CD14-positive monocyte (primary cell): ENCODE data around the gene RASD2. TPM values are rescaled to one million over a fixed set of nuclear protein-coding genes. Genes with fewer than 3 reads are reported as not detected.

Experiments
- DNase-seq, 3 donors: peaks; one replicate each; pipeline ENCODE4 v3.0.0-alpha.2; 2011 to 2022
- H2AFZ ChIP-seq: 2 replicates; pipeline ENCODE4 v1.6.0; 2012; ENCODE audit warnings: mild to moderate bottlenecking, low read depth, low read length, inconsistent platforms; ENCODE audit not compliant: insufficient read depth, poor library complexity, severe bottlenecking
- H3K27ac ChIP-seq, 2 donors: 1 replicate in 1 of 2; 2 replicates in 1 of 2; pipeline ENCODE4 v1.5.1; 2012 to 2013; ENCODE audit warnings: low read length in 2 of 2, control low read depth in 1 of 2, inconsistent platforms in 1 of 2, low read depth in 1 of 2, mild to moderate bottlenecking in 1 of 2
- H3K27me3 ChIP-seq, 2 donors: one replicate each; pipeline versions ENCODE4 v1.6.0 to v1.6.1; 2011 to 2013; ENCODE audit warnings: low read length in 2 of 2; ENCODE audit not compliant: control insufficient read depth in 2 of 2, insufficient read depth in 2 of 2
- H3K36me3 ChIP-seq, 2 donors: replicated peaks in 1 of 2; 1 replicate in 1 of 2; 2 replicates in 1 of 2; pipeline versions ENCODE4 v1.5.1 to v1.6.1; 2012 to 2013; ENCODE audit warnings: low read length in 2 of 2, control low read depth in 1 of 2, inconsistent platforms in 1 of 2, mild to moderate bottlenecking in 1 of 2; ENCODE audit not compliant: insufficient read depth in 2 of 2, control insufficient read depth in 1 of 2
- H3K4me1 ChIP-seq, 2 donors: 1 replicate in 1 of 2; 2 replicates in 1 of 2; pipeline versions ENCODE4 v1.5.1 to v1.6.1; 2012 to 2013; ENCODE audit warnings: low read length in 2 of 2, control low read depth in 1 of 2, inconsistent platforms in 1 of 2, mild to moderate bottlenecking in 1 of 2, moderate library complexity in 1 of 2; ENCODE audit not compliant: insufficient read depth in 2 of 2, control insufficient read depth in 1 of 2
- H3K4me2 ChIP-seq: replicated peaks from 2 replicates; pipeline ENCODE3; 2012; ENCODE audit warnings: low read length, moderate library complexity, mild to moderate bottlenecking; ENCODE audit not compliant: poor library complexity, severe bottlenecking; ENCODE audit errors: extremely low read depth
- H3K4me3 ChIP-seq, 3 experiments: fragments of 200-600 bp in 1 of 3; sonication (generic) in 1 of 3; replicated peaks in 1 of 3; 1 replicate in 2 of 3; 2 replicates in 1 of 3; pipeline ENCODE4 v1.5.1; 2011 to 2013; ENCODE audit warnings: low read length in 3 of 3, mild to moderate bottlenecking in 3 of 3, control low read depth in 2 of 3, low read depth in 2 of 3, inconsistent platforms in 1 of 3, moderate library complexity in 1 of 3
- H3K79me2 ChIP-seq: 2 replicates; pipeline ENCODE4 v1.6.0; 2012; ENCODE audit warnings: mild to moderate bottlenecking, control low read depth, inconsistent platforms, low read length, moderate library complexity; ENCODE audit not compliant: insufficient read depth
- H3K9ac ChIP-seq: 2 replicates; pipeline ENCODE4 v1.6.0; 2017; ENCODE audit warnings: low read length, mild to moderate bottlenecking; ENCODE audit not compliant: insufficient read depth, poor library complexity, severe bottlenecking
- H3K9me3 ChIP-seq, 2 donors: replicated peaks in 1 of 2; 1 replicate in 1 of 2; 2 replicates in 1 of 2; pipeline versions ENCODE4 v1.5.1 to v1.6.1; 2012 to 2013; ENCODE audit warnings: low read length in 2 of 2, control low read depth in 1 of 2; ENCODE audit not compliant: control insufficient read depth in 1 of 2, insufficient read depth in 1 of 2
- H4K20me1 ChIP-seq: 2 replicates; pipeline ENCODE4 v1.6.0; 2012; ENCODE audit warnings: mild to moderate bottlenecking, low read length, control low read depth, moderate library complexity; ENCODE audit not compliant: insufficient read depth
- H3K27ac Mint-ChIP-seq, 7 donors: one replicate each; pipeline ENCODE4 v1.8.0; 2020; ENCODE audit warnings: mild to moderate bottlenecking in 7 of 7, mixed read lengths in 7 of 7, moderate library complexity in 6 of 7, inconsistent platforms in 2 of 7
- H3K27me3 Mint-ChIP-seq, 3 donors: one replicate each; pipeline ENCODE4 v1.8.0; 2021 to 2022; ENCODE audit warnings: low read depth in 3 of 3, mild to moderate bottlenecking in 3 of 3, mixed read lengths in 3 of 3, moderate library complexity in 3 of 3, inconsistent platforms in 1 of 3
- H3K36me3 Mint-ChIP-seq, 2 donors: one replicate each; pipeline ENCODE4 v1.8.0; 2020; ENCODE audit warnings: mixed read lengths in 2 of 2, inconsistent platforms in 1 of 2, mild to moderate bottlenecking in 1 of 2
- H3K4me1 Mint-ChIP-seq: one replicate; pipeline ENCODE4 v1.8.0; 2020; ENCODE audit warnings: mild to moderate bottlenecking, mixed read lengths
- H3K4me3 Mint-ChIP-seq, 2 donors: one replicate each; pipeline ENCODE4 v1.8.0; 2020; ENCODE audit warnings: mild to moderate bottlenecking in 2 of 2, mixed read lengths in 2 of 2, moderate library complexity in 1 of 2
- H3K9me3 Mint-ChIP-seq, 7 donors: one replicate each; pipeline ENCODE4 v1.8.0; 2020 to 2022; ENCODE audit warnings: mixed read lengths in 7 of 7, mild to moderate bottlenecking in 6 of 7, moderate library complexity in 6 of 7, inconsistent platforms in 2 of 7
- CTCF ChIP-seq: fragments of 200-600 bp; IDR thresholded peaks from one replicate; pipeline ENCODE4 v1.8.0; 2022; ENCODE audit warnings: antibody characterized with exemption, mild to moderate bottlenecking
- WGBS: methylation state at CpG from one replicate; pipeline ENCODE4 v1.1.5; 2013; ENCODE audit warnings: missing lambda C conversion rate; ENCODE audit not compliant: insufficient coverage; 5-methylcytosine and 5-hydroxymethylcytosine counted together
- intact Hi-C, 2 donors: fragments of 100-400 bp; cut with micrococcal nuclease; formaldehyde crosslinking; loops; one replicate each; pipeline versions ENCODE4 v1.15.0 to v1.15.1; 2023
- polyA plus RNA-seq, 3 donors: library from polyadenylated mRNA; depleted of rRNA in 1 of 3; unstranded in 2 of 3; stranded (reverse) in 1 of 3; fragments of 300-500 nt in 2 of 3; fragments of >200 nt in 1 of 3; fragmentation: Illumina TruSeq in 2 of 3; gene quantifications; 1 replicate in 2 of 3; 2 replicates in 1 of 3; pipeline ENCODE4 v1.2.3, GENCODE V29; 2012 to 2021

RASD2 gene
- polyA plus RNA-seq, 3 donors, result 0.29 TPM; not detected in 2

GRCh38 chr22:35601013-35601580 lies 60.5 kb downstream of the RASD2 start:
- no peak for DNase-seq
- Mint-ChIP-seq H3K27ac (no peak overlapping the region), H3K4me3 (no peak overlapping the region), H3K9me3 (no peaks in the 10 kb centered on the region), H3K27me3 (peaks cover 9 to 10% (median 9%) of the 10 kb centered on the region in 3 donors), H3K36me3 (no peaks in the 10 kb centered on the region), H3K4me1 (peaks cover 29% of the 10 kb centered on the region)
- Histone ChIP-seq H3K9ac (no peak overlapping the region), H2AFZ (no peak overlapping the region), H3K36me3 (no peaks in the 10 kb centered on the region), H3K27ac (peak overlapping the region in 1 of 2 donors; percentile 87), H3K4me3 (no peak overlapping the region), H3K79me2 (no peaks in the 10 kb centered on the region), H3K4me1 (peaks cover 68 to 72% of the 10 kb centered on the region in 2 donors), H3K9me3 (no peaks in the 10 kb centered on the region), H4K20me1 (no peaks in the 10 kb centered on the region), H3K27me3 (no peaks in the 10 kb centered on the region), H3K4me2 (peak overlapping the region; percentile 48)
- intact Hi-C loops, result loop anchor here in 1 of 2 donors (5.0 kb wide), 1 partner anchor 249 kb away; no protein-coding TSS in a partner anchor
- TF ChIP-seq CTCF, result no peak
- 98% methylated on average over 4 of the region's 5 CpGs for WGBS

GRCh38 chr22:35601743-35602615 lies 61.3 kb downstream of the RASD2 start:
- H3K4me1 Mint-ChIP-seq, result peaks cover 30% of the 10 kb centered on the region
- H3K4me3 Mint-ChIP-seq, result peak overlapping the region; percentile 20 to 39
- no peaks in the 10 kb centered on the region for H3K9me3 Mint-ChIP-seq
- no peaks in the 10 kb centered on the region for H3K36me3 Mint-ChIP-seq
- Histone ChIP-seq H2AFZ (no peak overlapping the region), H3K9ac (peak overlapping the region; percentile 10), H3K9me3 (no peaks in the 10 kb centered on the region), H3K4me2 (peak overlapping the region; percentile 38), H3K4me1 (peaks cover 68 to 73% of the 10 kb centered on the region in 2 donors), H3K79me2 (no peaks in the 10 kb centered on the region), H3K4me3 (peak overlapping the region in 1 of 3 experiments; percentile 14), H3K27me3 (no peaks in the 10 kb centered on the region), H4K20me1 (no peaks in the 10 kb centered on the region), H3K36me3 (no peaks in the 10 kb centered on the region), H3K27ac (peak overlapping the region; percentile 61 to 87)
- peaks cover 8 to 12% (median 9%) of the 10 kb centered on the region in 3 donors for H3K27me3 Mint-ChIP-seq
- WGBS, result 20% methylated on average over 7 of the region's 9 CpGs
- intact Hi-C loops, result loop anchor here in 1 of 2 donors (2.0 to 5.0 kb wide), 2 partner anchors 13 to 250 kb away; no protein-coding TSS in a partner anchor
- no peak for TF ChIP-seq CTCF
- no peak overlapping the region for H3K27ac Mint-ChIP-seq
- DNase-seq, result peak; percentile 95 to 97 (median 96)

Other genes with a start within 250 kb of the RASD2 start
- gene TOM1, start 240.9 kb upstream of the RASD2 start, polyA plus RNA-seq, result 100 to 1,000 TPM in 2 of 3 donors, 10 to 100 TPM in 1; 80.5 to 167 (median 120) TPM
- 100 to 1,000 TPM; 180 to 233 (median 193) TPM for gene HMOX1, start 159.7 kb upstream of the RASD2 start, polyA plus RNA-seq
- 10 to 100 TPM; 23.4 to 39.8 (median 25.5) TPM for gene MCM5, start 140.7 kb upstream of the RASD2 start, polyA plus RNA-seq
- gene MB, start 76.5 kb downstream of the RASD2 start, polyA plus RNA-seq, result not detected
- gene APOL6, start 107.6 kb downstream of the RASD2 start, polyA plus RNA-seq, result 10 to 100 TPM in 1 of 3 donors, 1 to 10 TPM in 2; 7.6 to 13.6 (median 9.1) TPM
- not detected for gene APOL5, start 177.0 kb downstream of the RASD2 start, polyA plus RNA-seq